Measurements from ENCODE around the gene SLIT3. TPM values are rescaled to one million over a fixed set of nuclear protein-coding genes. Genes with fewer than 3 reads are reported as not detected.

Gene SLIT3
- total and polyA plus RNA-seq, 9 of the 15 experiments (the other 6 are each of a cell fraction or from before 2014, with no cell fraction given): 0.01 to 0.04 TPM; not detected in 7

GRCh38 chr5:168772316-168772961 lies 528.5 kb downstream of the SLIT3 start:
- Histone ChIP-seq H3K4me2 (ENCODE audit: insufficient read depth, low read length) (no peak overlapping the region), H3K27ac (ENCODE audit: extremely low read depth, low read depth, low read length) (no peak overlapping the region), H3K9ac (ENCODE audit: insufficient read depth in 1 of 2, low read depth in 2 of 2, low read length in 2 of 2) (no peak overlapping the region), H3K4me1 (replicated peaks in 1 of 2; ENCODE audit: control insufficient read depth in 2 of 2, insufficient read depth in 2 of 2, low read length in 2 of 2) (no peaks in the 10 kb centered on the region), H2AFZ (ENCODE audit: low read depth, low read length) (no peak overlapping the region), H3K36me3 (ENCODE audit: control insufficient read depth, insufficient read depth, low read length) (no peaks in the 10 kb centered on the region), H3K4me3 (no peak overlapping the region), H3K79me2 (ENCODE audit: control insufficient read depth, insufficient read depth, low read length) (no peaks in the 10 kb centered on the region), H3K9me1 (ENCODE audit: control insufficient read depth, insufficient read depth, low read length) (no peaks in the 10 kb centered on the region), H3K9me3 (replicated peaks; ENCODE audit: control insufficient read depth, insufficient read depth, low read depth, low read length) (no peaks in the 10 kb centered on the region), H4K20me1 (replicated peaks; ENCODE audit: control insufficient read depth, insufficient read depth, low read length) (no peaks in the 10 kb centered on the region), H3K27me3 (ENCODE audit: control insufficient read depth in 2 of 2, insufficient read depth in 2 of 2, low read length in 2 of 2) (peaks cover 11 to 49% of the 10 kb centered on the region in 2 experiments; a peak in 4 of 5 replicates)
- DNase-seq (ENCODE audit: extremely low read depth in 1 of 4, low spot score in 3 of 4) (no peak), ATAC-seq (no peak), FAIRE-seq (no peak)
- TF ChIP-seq L3MBTL2 (IDR thresholded peaks at IDR 0.05): 0 out of 2 replicates have a peak, but pooled peaks have one; percentile 20
- no peak for TF ChIP-seq MED1 (CRISPR knock-in tag; IDR thresholded peaks at IDR 0.05; ENCODE audit: borderline replicate concordance)
- in situ Hi-C loops (cut with MboI): no loop called here
- ChIA-PET CTCF (ENCODE audit: low intra/inter-chr PET ratio) (no interaction called here), POLR2A (interaction anchor here (1.1 kb wide), 1 partner anchor 35 kb away, joined by 3 read pairs; no protein-coding TSS in a partner anchor)
- intact Hi-C loops (cut with micrococcal nuclease): no loop called here
- WGBS (ENCODE audit: insufficient coverage, low coverage, missing lambda C conversion rate): 18% methylated on average over 15 of the region's 22 CpGs
- no TSS peak for BruUV-seq (replicated peaks)

- Histone ChIP-seq H3K9ac (ENCODE audit: insufficient read depth in 1 of 2, low read depth in 2 of 2, low read length in 2 of 2) (no peak overlapping the region), H3K4me2 (ENCODE audit: insufficient read depth, low read length) (no peak overlapping the region), H3K4me1 (replicated peaks in 1 of 2; ENCODE audit: control insufficient read depth in 2 of 2, insufficient read depth in 2 of 2, low read length in 2 of 2) (no peaks in the 10 kb centered on the region), H3K9me3 (replicated peaks; ENCODE audit: control insufficient read depth, insufficient read depth, low read depth, low read length) (no peaks in the 10 kb centered on the region), H3K36me3 (ENCODE audit: control insufficient read depth, insufficient read depth, low read length) (no peaks in the 10 kb centered on the region), H3K4me3 (no peak overlapping the region), H3K9me1 (ENCODE audit: control insufficient read depth, insufficient read depth, low read length) (no peaks in the 10 kb centered on the region), H3K27ac (ENCODE audit: extremely low read depth, low read depth, low read length) (no peak overlapping the region), H3K79me2 (ENCODE audit: control insufficient read depth, insufficient read depth, low read length) (no peaks in the 10 kb centered on the region), H3K27me3 (ENCODE audit: control insufficient read depth in 2 of 2, insufficient read depth in 2 of 2, low read length in 2 of 2) (peaks cover 11 to 49% of the 10 kb centered on the region in 2 experiments; a peak in 4 of 5 replicates), H2AFZ (ENCODE audit: low read depth, low read length) (no peak overlapping the region), H4K20me1 (replicated peaks; ENCODE audit: control insufficient read depth, insufficient read depth, low read length) (no peaks in the 10 kb centered on the region)
- intact Hi-C loops (cut with micrococcal nuclease): no loop called here
- FAIRE-seq (no peak), ATAC-seq (no peak), DNase-seq (ENCODE audit: extremely low read depth in 1 of 4, low spot score in 3 of 4) (no peak)
- in situ Hi-C loops (cut with MboI): no loop called here
- WGBS (ENCODE audit: insufficient coverage, low coverage, missing lambda C conversion rate): 23% methylated on average over 6 of the region's 6 CpGs
- ChIA-PET CTCF (ENCODE audit: low intra/inter-chr PET ratio) (no interaction called here), POLR2A (interaction anchor here (1.1 kb wide), 1 partner anchor 35 kb away, joined by 3 read pairs; no protein-coding TSS in a partner anchor)
- no TSS peak for BruUV-seq (replicated peaks)
- TF ChIP-seq, protein P1, sequence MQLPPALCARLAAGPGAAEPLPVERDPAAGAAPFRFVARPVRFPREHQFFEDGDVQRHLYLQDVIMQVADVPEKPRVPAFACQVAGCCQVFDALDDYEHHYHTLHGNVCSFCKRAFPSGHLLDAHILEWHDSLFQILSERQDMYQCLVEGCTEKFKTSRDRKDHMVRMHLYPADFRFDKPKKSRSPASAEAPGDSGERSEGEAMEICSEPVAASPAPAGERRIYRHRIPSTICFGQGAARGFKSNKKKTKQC (CRISPR knock-in tag; IDR thresholded peaks at IDR 0.05): no peak
- TF ChIP-seq ZNF449 (CRISPR knock-in tag; IDR thresholded peaks at IDR 0.05): peak; percentile 67; the same call in 1 of the 2 replicates
- TF ChIP-seq CXXC5 (CRISPR knock-in tag; IDR thresholded peaks at IDR 0.05): 0 out of 2 replicates have a peak, but pooled peaks have one; percentile 11
- no peak for TF ChIP-seq PURB (CRISPR knock-in tag; IDR thresholded peaks at IDR 0.05; ENCODE audit: low read depth)
- no peak for TF ChIP-seq JUND (IDR thresholded peaks at IDR 0.05; ENCODE audit: borderline replicate concordance, low read depth, low read length)
- TF ChIP-seq JUND (tag; IDR thresholded peaks at IDR 0.05; ENCODE audit: borderline replicate concordance, low read depth, low read length): no peak
- TF ChIP-seq NBN (IDR thresholded peaks at IDR 0.05; ENCODE audit: low read depth): no peak
- no peak for TF ChIP-seq RUNX1 (IDR thresholded peaks at IDR 0.05; ENCODE audit: low read depth)
- no peak for TF ChIP-seq UBTF (IDR thresholded peaks at IDR 0.05; ENCODE audit: borderline replicate concordance in 1 of 2, low read depth in 2 of 2, low read length in 2 of 2)
Observed at GRCh38 chr5:168771678-168772077, 529.3 kb downstream of the SLIT3 start.
